HTR-8/SVneo (cell line): ENCODE results near the gene CNOT6L.

Source experiments
- DNase-seq: peaks from one replicate; pipeline ENCODE4 v3.0.0; 2011; ENCODE audit warnings: low spot score, mixed read lengths; ENCODE audit not compliant: insufficient read length
- FAIRE-seq: peaks from 2 replicates; lab custom pipeline; 2011; peaks lifted over from hg19 to GRCh38; lab: Jason Lieb, UNC

CNOT6L gene

GRCh38 chr4:77715414-77716290 lies 103.5 kb downstream of the CNOT6L start:
- no peak for DNase-seq
- FAIRE-seq, result no peak

- FAIRE-seq, result no peak
- no peak for DNase-seq
These were observed 104.7 kb downstream of the CNOT6L start for GRCh38 chr4:77714514-77714913.

- DNase-seq, result no peak
- FAIRE-seq, result no peak
These were observed 105.3 kb downstream of the CNOT6L start for GRCh38 chr4:77713884-77714283.

- FAIRE-seq (no peak), DNase-seq (no peak)
These were observed 106.5 kb downstream of the CNOT6L start for GRCh38 chr4:77712675-77713074.

- FAIRE-seq, result no peak
- no peak for DNase-seq
These were observed 107.7 kb downstream of the CNOT6L start for GRCh38 chr4:77711469-77711868.

GRCh38 chr4:77710684-77711083 lies 108.5 kb downstream of the CNOT6L start:
- no peak for DNase-seq
- no peak for FAIRE-seq

GRCh38 chr4:77710059-77710458 lies 109.1 kb downstream of the CNOT6L start:
- DNase-seq (no peak), FAIRE-seq (no peak)

GRCh38 chr4:77706717-77707116 lies 112.5 kb downstream of the CNOT6L start:
- FAIRE-seq (no peak), DNase-seq (no peak)

GRCh38 chr4:77703666-77704065 lies 115.5 kb downstream of the CNOT6L start:
- DNase-seq (no peak), FAIRE-seq (no peak)

- DNase-seq (no peak), FAIRE-seq (no peak)
These were observed 118.0 kb downstream of the CNOT6L start for GRCh38 chr4:77701121-77701520.

- FAIRE-seq (no peak), DNase-seq (peak; percentile 25)
These were observed 119.4 kb downstream of the CNOT6L start for GRCh38 chr4:77699731-77700210.

GRCh38 chr4:77697860-77698590 lies 121.1 kb downstream of the CNOT6L start:
- FAIRE-seq (no peak), DNase-seq (peak; percentile 19)

- DNase-seq, result peak; percentile 25
- FAIRE-seq, result no peak
These were observed 123.4 kb downstream of the CNOT6L start for GRCh38 chr4:77695774-77696173.

- DNase-seq (no peak), FAIRE-seq (no peak)
These were observed 126.2 kb downstream of the CNOT6L start for GRCh38 chr4:77692847-77693432.

GRCh38 chr4:77681792-77682191 lies 137.4 kb downstream of the CNOT6L start:
- FAIRE-seq (no peak), DNase-seq (no peak)

GRCh38 chr4:77676842-77677241 lies 142.3 kb downstream of the CNOT6L start:
- DNase-seq, result no peak
- no peak for FAIRE-seq

GRCh38 chr4:77671051-77671450 lies 148.1 kb downstream of the CNOT6L start:
- FAIRE-seq (no peak), DNase-seq (no peak)

- FAIRE-seq (no peak), DNase-seq (no peak)
These were observed 149.1 kb downstream of the CNOT6L start for GRCh38 chr4:77669946-77670590.

- no peak for FAIRE-seq
These were observed 153.6 kb downstream of the CNOT6L start for GRCh38 chr4:77665381-77666069.

More at GRCh38 chr4:77665381-77666069, 153.6 kb downstream of the CNOT6L start:
- no peak for DNase-seq
